Endodermal cell (in vitro differentiated cells): ENCODE data around the gene LPIN2. TPM values are rescaled to one million over a fixed set of nuclear protein-coding genes. Genes with fewer than 3 reads are reported as not detected.
A peak's percentile ranks its signal among the peaks of the same experiment; 100 is the strongest.
"Not testable (repeated sequence)": the region's sequence is repeated elsewhere in the genome, so short reads cannot be mapped to it uniquely, and the experiment has no call there.

Experiments used
- DNase-seq: peaks from one replicate; pipeline ENCODE4 v3.0.0-alpha.2; 2017
- H3K27ac ChIP-seq: 2 replicates; pipeline ENCODE4 v1.5.1; 2013; ENCODE audit warnings: mild to moderate bottlenecking, low read depth, low read length, moderate library complexity
- H3K27me3 ChIP-seq: 2 replicates; pipeline ENCODE4 v1.6.1; 2013; ENCODE audit warnings: mild to moderate bottlenecking, low read length, moderate library complexity; ENCODE audit not compliant: insufficient read depth, control insufficient read depth, poor library complexity, severe bottlenecking
- H3K36me3 ChIP-seq: 2 replicates; pipeline ENCODE4 v1.7.0; 2013; ENCODE audit warnings: mild to moderate bottlenecking, low read length, moderate library complexity; ENCODE audit not compliant: control insufficient read depth, insufficient read depth
- H3K4me1 ChIP-seq: one replicate; pipeline ENCODE4 v1.7.0; 2013; ENCODE audit warnings: low read length; ENCODE audit not compliant: control insufficient read depth, insufficient read depth
- H3K4me3 ChIP-seq: 2 replicates; pipeline ENCODE4 v1.5.1; 2013; ENCODE audit warnings: mild to moderate bottlenecking, low read length, moderate library complexity
- H3K9ac ChIP-seq: 2 replicates; pipeline ENCODE4 v1.6.1; 2013; ENCODE audit warnings: mild to moderate bottlenecking, low read length, moderate library complexity; ENCODE audit not compliant: poor library complexity, severe bottlenecking; ENCODE audit errors: extremely low read depth
- H3K9me3 ChIP-seq: 2 replicates; pipeline ENCODE4 v1.6.1; 2013; ENCODE audit warnings: mild to moderate bottlenecking, low read length, moderate library complexity; ENCODE audit not compliant: control insufficient read depth
- H3K27ac Mint-ChIP-seq: 2 replicates; pipeline ENCODE4 v1.8.0; 2020; ENCODE audit warnings: mixed read lengths
- H3K27me3 Mint-ChIP-seq: 2 replicates; pipeline ENCODE4 v1.8.0; 2021; ENCODE audit warnings: mild to moderate bottlenecking, mixed read lengths; ENCODE audit not compliant: insufficient read depth
- H3K36me3 Mint-ChIP-seq: 2 replicates; pipeline ENCODE4 v1.8.0; 2020; ENCODE audit warnings: low read depth, mixed read lengths
- H3K4me1 Mint-ChIP-seq: 2 replicates; pipeline ENCODE4 v1.8.0; 2020; ENCODE audit warnings: mixed read lengths
- H3K4me3 Mint-ChIP-seq: 2 replicates; pipeline ENCODE4 v1.8.0; 2020; ENCODE audit warnings: mild to moderate bottlenecking, moderate library complexity, mixed read lengths
- H3K9me3 Mint-ChIP-seq: 2 replicates; pipeline ENCODE4 v1.8.0; 2020; ENCODE audit warnings: mild to moderate bottlenecking, mixed read lengths
- WGBS, 2 experiments: methylation state at CpG; one replicate each; pipeline versions ENCODE4 v1.1.5 to v1.1.7; 2013; ENCODE audit warnings: missing lambda C conversion rate in 2 of 2, mixed read lengths in 1 of 2; ENCODE audit not compliant: insufficient coverage in 1 of 2, insufficient read length in 1 of 2; 5-methylcytosine and 5-hydroxymethylcytosine counted together
- total RNA-seq, 2 donors: library from RNA; stranded (reverse); fragmentation: NEBNext Ultra II Directional in 1 of 2; extraction: Animal tissue kit (Norgen Biotek cat#: 25700) in 1 of 2; gene quantifications; 2 replicates in 1 of 2; 3 replicates in 1 of 2; pipeline ENCODE4 v1.2.1, GENCODE V29; 2021
- TF ChIP-seq, protein P1 (sequence below): fragments of 200-600 bp; sonication (generic); conservative IDR thresholded peaks from 2 replicates; pipeline ENCODE4 v1.5.0; 2021; ENCODE audit warnings: antibody characterized with exemption, mild to moderate bottlenecking

The LPIN2 gene
- total RNA-seq, 2 donors from 2014 or later, result 22.9 to 31.8 TPM

DNA sequence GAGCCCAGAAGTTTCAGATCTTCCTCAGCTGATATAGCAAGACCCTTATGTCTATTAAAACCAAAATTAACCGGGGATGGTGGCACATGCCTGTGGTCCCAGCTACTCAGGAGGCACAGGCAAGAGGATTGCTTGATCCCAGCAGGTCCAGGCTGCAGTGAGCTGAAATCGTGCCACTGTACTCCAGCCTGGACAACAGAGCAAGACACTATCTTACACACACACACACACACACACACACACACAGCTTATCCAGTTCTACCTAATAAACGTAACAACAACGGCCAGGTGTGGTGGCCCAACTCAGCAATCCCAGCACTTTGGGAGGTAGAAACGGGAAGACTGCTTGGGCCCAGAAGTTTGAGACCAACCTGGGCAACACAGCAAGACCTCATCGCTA lies 7.5 kb downstream of the LPIN2 start:
- H3K4me3 Mint-ChIP-seq, result no peak overlapping the region
- H3K4me3 ChIP-seq, result no peak overlapping the region
- peaks cover 7% of the 10 kb centered on the region for H3K27me3 ChIP-seq
- H3K36me3 Mint-ChIP-seq, result peaks cover 74% of the 10 kb centered on the region
- TF ChIP-seq, protein P1, sequence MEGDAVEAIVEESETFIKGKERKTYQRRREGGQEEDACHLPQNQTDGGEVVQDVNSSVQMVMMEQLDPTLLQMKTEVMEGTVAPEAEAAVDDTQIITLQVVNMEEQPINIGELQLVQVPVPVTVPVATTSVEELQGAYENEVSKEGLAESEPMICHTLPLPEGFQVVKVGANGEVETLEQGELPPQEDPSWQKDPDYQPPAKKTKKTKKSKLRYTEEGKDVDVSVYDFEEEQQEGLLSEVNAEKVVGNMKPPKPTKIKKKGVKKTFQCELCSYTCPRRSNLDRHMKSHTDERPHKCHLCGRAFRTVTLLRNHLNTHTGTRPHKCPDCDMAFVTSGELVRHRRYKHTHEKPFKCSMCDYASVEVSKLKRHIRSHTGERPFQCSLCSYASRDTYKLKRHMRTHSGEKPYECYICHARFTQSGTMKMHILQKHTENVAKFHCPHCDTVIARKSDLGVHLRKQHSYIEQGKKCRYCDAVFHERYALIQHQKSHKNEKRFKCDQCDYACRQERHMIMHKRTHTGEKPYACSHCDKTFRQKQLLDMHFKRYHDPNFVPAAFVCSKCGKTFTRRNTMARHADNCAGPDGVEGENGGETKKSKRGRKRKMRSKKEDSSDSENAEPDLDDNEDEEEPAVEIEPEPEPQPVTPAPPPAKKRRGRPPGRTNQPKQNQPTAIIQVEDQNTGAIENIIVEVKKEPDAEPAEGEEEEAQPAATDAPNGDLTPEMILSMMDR, result no peak
- H3K9me3 ChIP-seq, result peaks cover 52% of the 10 kb centered on the region
- peaks cover 5% of the 10 kb centered on the region for H3K4me1 Mint-ChIP-seq
- H3K36me3 ChIP-seq, result peaks cover 67% of the 10 kb centered on the region
- peaks cover 5% of the 10 kb centered on the region for H3K4me1 ChIP-seq
- peaks cover 47% of the 10 kb centered on the region for H3K9me3 Mint-ChIP-seq
- 89 to 100% methylated on average over 1 to 6 of the region's 6 CpGs for WGBS, 2 experiments
- no peak overlapping the region for H3K27ac ChIP-seq
- no peak overlapping the region for H3K9ac ChIP-seq
- H3K27ac Mint-ChIP-seq, result no peak overlapping the region
- no peak for DNase-seq
- H3K27me3 Mint-ChIP-seq, result no peaks in the 10 kb centered on the region

DNA sequence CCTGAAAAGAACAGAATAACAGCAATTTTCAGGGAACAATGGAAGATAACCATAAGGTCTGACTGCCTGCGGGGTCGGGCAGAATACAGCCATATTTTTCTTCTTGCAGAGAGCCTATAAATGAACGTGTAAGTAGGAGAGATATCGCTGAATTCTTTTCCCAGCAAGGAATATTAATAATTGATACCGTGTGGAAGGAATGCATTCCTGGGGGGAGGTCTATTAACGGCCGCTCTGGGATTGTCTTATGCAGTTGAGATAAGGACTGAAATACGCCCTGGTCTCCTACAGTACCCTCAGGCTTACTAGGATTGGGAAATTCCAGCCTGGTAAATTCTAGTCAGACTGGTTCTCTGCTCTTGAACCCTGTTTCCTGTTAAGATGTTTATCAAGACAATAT lies 9.2 kb downstream of the LPIN2 start:
- peaks cover 55% of the 10 kb centered on the region for H3K9me3 ChIP-seq
- not testable (repeated sequence) for H3K27me3 ChIP-seq, H3K4me1 ChIP-seq, H3K4me1 Mint-ChIP-seq, H3K27ac ChIP-seq, H3K4me3 ChIP-seq, H3K4me3 Mint-ChIP-seq, H3K27me3 Mint-ChIP-seq, H3K27ac Mint-ChIP-seq, DNase-seq, H3K9ac ChIP-seq
- H3K36me3 ChIP-seq, result peaks cover 63% of the 10 kb centered on the region
- 96 to 100% methylated on average over 7 to 8 of the region's 8 CpGs for WGBS, 2 experiments
- H3K36me3 Mint-ChIP-seq, result peaks cover 72% of the 10 kb centered on the region
- peaks cover 47% of the 10 kb centered on the region for H3K9me3 Mint-ChIP-seq

DNA sequence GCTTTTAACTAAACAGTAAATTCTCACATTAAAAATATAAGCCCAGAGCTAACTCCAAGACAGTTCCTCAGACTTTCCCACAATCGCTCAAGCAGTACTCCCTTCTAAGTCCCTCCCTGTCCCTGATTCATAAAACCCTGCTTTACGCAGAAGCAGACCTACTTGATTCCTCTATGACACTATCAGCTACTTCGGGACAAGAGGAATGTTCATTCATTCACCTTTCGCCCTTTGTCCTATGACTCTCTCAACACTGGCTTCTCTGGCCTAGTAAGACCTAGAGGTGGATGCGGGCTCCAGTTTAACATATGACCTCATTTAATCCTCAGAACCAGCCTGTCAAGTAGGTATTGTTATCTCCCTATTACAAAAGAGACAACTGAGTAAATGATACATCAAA lies 10.2 kb downstream of the LPIN2 start:
- H3K4me3 ChIP-seq, result no peak overlapping the region
- H3K9me3 ChIP-seq, result peaks cover 55% of the 10 kb centered on the region
- TF ChIP-seq, protein P1, result no peak
- Mint-ChIP-seq H3K27ac (no peak overlapping the region), H3K4me3 (no peak overlapping the region), H3K9me3 (peaks cover 47% of the 10 kb centered on the region), H3K4me1 (peaks cover 11% of the 10 kb centered on the region), H3K36me3 (peaks cover 66% of the 10 kb centered on the region), H3K27me3 (no peaks in the 10 kb centered on the region)
- H3K27me3 ChIP-seq, result no peaks in the 10 kb centered on the region
- H3K27ac ChIP-seq, result no peak overlapping the region
- no peak overlapping the region for H3K9ac ChIP-seq
- WGBS, 2 experiments, result 50 to 57% methylated on average over 4 to 5 of the region's 5 CpGs
- peaks cover 53% of the 10 kb centered on the region for H3K36me3 ChIP-seq
- H3K4me1 ChIP-seq, result no peaks in the 10 kb centered on the region
- DNase-seq, result no peak

DNA sequence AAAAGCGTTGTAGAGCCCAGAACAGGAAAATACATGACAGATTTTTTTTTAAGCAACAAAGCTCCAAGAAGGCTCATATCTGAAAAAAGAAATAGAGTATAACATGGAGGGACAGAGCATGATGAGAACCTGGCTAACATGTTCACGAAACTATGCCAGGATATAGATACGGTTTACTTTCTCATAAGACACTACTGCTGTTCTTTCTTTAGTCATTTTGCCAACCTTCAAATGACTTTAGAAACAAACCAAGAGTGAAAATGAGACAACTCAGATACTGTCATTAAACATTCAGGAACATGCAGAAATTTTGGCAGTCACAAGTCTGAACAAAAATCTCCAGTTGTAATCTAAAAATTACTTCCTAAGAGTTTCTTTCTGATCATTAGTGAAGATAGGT lies 14.3 kb downstream of the LPIN2 start:
- Histone ChIP-seq H3K27me3 (no peaks in the 10 kb centered on the region), H3K9me3 (peaks cover 34% of the 10 kb centered on the region), H3K36me3 (peaks cover 27% of the 10 kb centered on the region), H3K4me1 (no peaks in the 10 kb centered on the region), H3K9ac (no peak overlapping the region), H3K27ac (no peak overlapping the region), H3K4me3 (no peak overlapping the region)
- H3K9me3 Mint-ChIP-seq, result peaks cover 22% of the 10 kb centered on the region
- H3K36me3 Mint-ChIP-seq, result peaks cover 34% of the 10 kb centered on the region
- 90 to 95% methylated on average over 3 of the region's 3 CpGs for WGBS, 2 experiments
- H3K4me3 Mint-ChIP-seq, result no peak overlapping the region
- H3K27me3 Mint-ChIP-seq, result no peaks in the 10 kb centered on the region
- peaks cover 13% of the 10 kb centered on the region for H3K4me1 Mint-ChIP-seq
- TF ChIP-seq, protein P1, result no peak
- no peak for DNase-seq
- peak overlapping the region; percentile 8 for H3K27ac Mint-ChIP-seq
